Esophagus squamous epithelium (tissue), 4 donors: Measurements from ENCODE around the gene RNF130.

Source experiments
- POLR2A ChIP-seq, 4 donors: fragments of 450-650 bp; IDR thresholded peaks; one replicate each; pipeline ENCODE4 v1.6.1; 2017; ENCODE audit warnings: antibody characterized with exemption in 4 of 4, mild to moderate bottlenecking in 4 of 4, moderate library complexity in 3 of 4
- TF ChIP-seq, protein P1 (sequence below), 6 experiments: fragments of 450-650 bp in 4 of 6; fragments of 200-600 bp in 2 of 6; sonication (generic) in 2 of 6; IDR thresholded peaks; one replicate each; pipeline ENCODE4 v1.5.1; 2016 to 2019; ENCODE audit warnings: antibody characterized with exemption in 6 of 6, mild to moderate bottlenecking in 4 of 6, moderate library complexity in 4 of 6

DNA sequence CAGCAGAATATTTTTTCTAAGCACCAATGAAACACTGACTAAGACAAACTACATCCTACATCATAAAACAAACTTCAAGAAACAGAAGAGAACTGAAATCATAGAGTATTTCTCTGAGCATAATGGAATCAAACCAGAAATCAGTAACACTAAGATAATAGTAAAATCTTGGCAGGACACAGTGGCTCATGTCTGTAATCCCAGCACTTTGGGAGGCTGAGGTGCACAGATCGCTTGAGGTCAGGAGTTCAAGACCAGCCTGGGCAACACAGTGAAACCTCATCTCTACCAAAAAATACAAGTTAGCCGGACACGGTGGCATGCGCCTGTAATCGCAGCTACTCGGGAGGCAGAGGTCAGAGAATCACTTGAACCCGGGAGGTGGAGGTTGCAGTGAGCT lies 63.1 kb downstream of the RNF130 start:
- no peak for TF ChIP-seq POLR2A (IDR thresholded peaks at IDR 0.05)
- TF ChIP-seq, protein P1, sequence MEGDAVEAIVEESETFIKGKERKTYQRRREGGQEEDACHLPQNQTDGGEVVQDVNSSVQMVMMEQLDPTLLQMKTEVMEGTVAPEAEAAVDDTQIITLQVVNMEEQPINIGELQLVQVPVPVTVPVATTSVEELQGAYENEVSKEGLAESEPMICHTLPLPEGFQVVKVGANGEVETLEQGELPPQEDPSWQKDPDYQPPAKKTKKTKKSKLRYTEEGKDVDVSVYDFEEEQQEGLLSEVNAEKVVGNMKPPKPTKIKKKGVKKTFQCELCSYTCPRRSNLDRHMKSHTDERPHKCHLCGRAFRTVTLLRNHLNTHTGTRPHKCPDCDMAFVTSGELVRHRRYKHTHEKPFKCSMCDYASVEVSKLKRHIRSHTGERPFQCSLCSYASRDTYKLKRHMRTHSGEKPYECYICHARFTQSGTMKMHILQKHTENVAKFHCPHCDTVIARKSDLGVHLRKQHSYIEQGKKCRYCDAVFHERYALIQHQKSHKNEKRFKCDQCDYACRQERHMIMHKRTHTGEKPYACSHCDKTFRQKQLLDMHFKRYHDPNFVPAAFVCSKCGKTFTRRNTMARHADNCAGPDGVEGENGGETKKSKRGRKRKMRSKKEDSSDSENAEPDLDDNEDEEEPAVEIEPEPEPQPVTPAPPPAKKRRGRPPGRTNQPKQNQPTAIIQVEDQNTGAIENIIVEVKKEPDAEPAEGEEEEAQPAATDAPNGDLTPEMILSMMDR (IDR thresholded peaks at IDR 0.05), result no peak
